ENCODE data around the gene TBC1D5.
"Not testable (repeated sequence)": the region's sequence is repeated elsewhere in the genome, so short reads cannot be mapped to it uniquely, and the experiment has no call there.

TBC1D5 gene

GRCh38 chr3:17742102-17742879 lies at the start of gene TBC1D5:
TSS of gene TBC1D5 (minus strand) at chr3:17742631. CDS start at chr3:17508570, 234,061 bp downstream.
- TF ChIP-seq CTCF (IDR thresholded peaks at IDR 0.05; ENCODE audit: control insufficient read depth, insufficient read depth, low read depth, low read length, missing control alignments): no peak
- H3K4me3 ChIP-seq (ENCODE audit: control insufficient read depth, low read depth, low read length): peak within 1 kb of the TSS; percentile 76
- peak; percentile 91 for DNase-seq (ENCODE audit: low read depth)

- TF ChIP-seq CTCF (IDR thresholded peaks at IDR 0.05; ENCODE audit: control insufficient read depth, insufficient read depth, low read depth, low read length, missing control alignments): no peak
- no peak overlapping the region for H3K4me3 ChIP-seq (ENCODE audit: control insufficient read depth, low read depth, low read length)
- DNase-seq (ENCODE audit: low read depth): no peak
Measured at GRCh38 chr3:17783426-17783825, 41.0 kb upstream of the TBC1D5 start.

GRCh38 chr3:17782751-17783150 lies 40.3 kb upstream of the TBC1D5 start:
- TF ChIP-seq CTCF (IDR thresholded peaks at IDR 0.05; ENCODE audit: control insufficient read depth, insufficient read depth, low read depth, low read length, missing control alignments): no peak
- H3K4me3 ChIP-seq (ENCODE audit: control insufficient read depth, low read depth, low read length): no peak overlapping the region

GRCh38 chr3:17780369-17780768 lies 37.9 kb upstream of the TBC1D5 start:
- DNase-seq (ENCODE audit: low read depth); H3K4me3 ChIP-seq (ENCODE audit: control insufficient read depth, low read depth, low read length): not testable (repeated sequence)

More at GRCh38 chr3:17782751-17783150, 40.3 kb upstream of the TBC1D5 start:
- no peak for DNase-seq (ENCODE audit: low read depth)

- H3K4me3 ChIP-seq (ENCODE audit: control insufficient read depth, low read depth, low read length); DNase-seq (ENCODE audit: low read depth): not testable (repeated sequence)
Measured at GRCh38 chr3:17779304-17780250, 37.1 kb upstream of the TBC1D5 start.

- DNase-seq (ENCODE audit: low read depth); H3K4me3 ChIP-seq (ENCODE audit: control insufficient read depth, low read depth, low read length): not testable (repeated sequence)
Measured at GRCh38 chr3:17777326-17777725, 34.9 kb upstream of the TBC1D5 start.

GRCh38 chr3:17775073-17775472 lies 32.6 kb upstream of the TBC1D5 start:
- DNase-seq (ENCODE audit: low read depth): no peak
- no peak for TF ChIP-seq CTCF (IDR thresholded peaks at IDR 0.05; ENCODE audit: control insufficient read depth, insufficient read depth, low read depth, low read length, missing control alignments)
- H3K4me3 ChIP-seq (ENCODE audit: control insufficient read depth, low read depth, low read length): no peak overlapping the region

GRCh38 chr3:17774180-17774910 lies 31.9 kb upstream of the TBC1D5 start:
- H3K4me3 ChIP-seq (ENCODE audit: control insufficient read depth, low read depth, low read length); DNase-seq (ENCODE audit: low read depth): not testable (repeated sequence)

All from AG09309 (cell line).